Neural progenitor cell (in vitro differentiated cells): ENCODE measurements around the gene GABRA4. TPM values are rescaled to one million over a fixed set of nuclear protein-coding genes. Genes with fewer than 3 reads are reported as not detected.
A peak's percentile ranks its signal among the peaks of the same experiment; 100 is the strongest.

Source experiments
- DNase-seq: peaks from one replicate; pipeline ENCODE4 v3.0.0-alpha.2; 2016; ENCODE audit warnings: low spot score
- H2AFZ ChIP-seq: fragments of 200-600 bp; sonication (generic); replicated peaks from 2 replicates; pipeline ENCODE4 v1.6.1; 2016; ENCODE audit warnings: antibody characterized with exemption
- H3F3A ChIP-seq: fragments of 200-600 bp; sonication (generic); 2 replicates; pipeline ENCODE4 v1.6.1; 2016; ENCODE audit warnings: antibody characterized with exemption, low read depth
- H3K27ac ChIP-seq: fragments of 200-600 bp; sonication (generic); 2 replicates; pipeline ENCODE4 v1.5.1; 2016; ENCODE audit warnings: mild to moderate bottlenecking
- H3K27me3 ChIP-seq: fragments of 200-600 bp; sonication (generic); 2 replicates; pipeline ENCODE4 v1.6.1; 2016; ENCODE audit warnings: mild to moderate bottlenecking, moderate library complexity
- H3K36me3 ChIP-seq: fragments of 200-600 bp; sonication (generic); 2 replicates; pipeline ENCODE4 v1.5.1; 2016
- H3K4me1 ChIP-seq: fragments of 200-600 bp; sonication (generic); 2 replicates; pipeline ENCODE4 v1.6.1; 2016; ENCODE audit warnings: mixed run types
- H3K4me2 ChIP-seq: fragments of 200-600 bp; sonication (generic); 2 replicates; pipeline ENCODE4 v1.6.1; 2016
- H3K4me3 ChIP-seq: fragments of 200-600 bp; sonication (generic); 2 replicates; pipeline ENCODE4 v1.5.1; 2016
- H3K79me2 ChIP-seq: fragments of 200-600 bp; sonication (generic); 2 replicates; pipeline ENCODE4 v1.6.1; 2016; ENCODE audit warnings: low read depth
- H3K9ac ChIP-seq: fragments of 200-600 bp; sonication (generic); 2 replicates; pipeline ENCODE4 v1.6.1; 2016
- H3K9me3 ChIP-seq: fragments of 200-600 bp; sonication (generic); 2 replicates; pipeline ENCODE4 v1.5.1; 2016; ENCODE audit warnings: low read depth
- H4K20me1 ChIP-seq: fragments of 200-600 bp; sonication (generic); 2 replicates; pipeline ENCODE4 v1.6.1; 2016; ENCODE audit warnings: low read depth
- H3K27ac Mint-ChIP-seq: 3 replicates; pipeline ENCODE4 v1.8.0; 2021; ENCODE audit warnings: mixed read lengths
- H3K27me3 Mint-ChIP-seq: 2 replicates; pipeline ENCODE4 v1.8.0; 2022; ENCODE audit warnings: low read depth, mild to moderate bottlenecking, inconsistent platforms, moderate library complexity, mixed read lengths; ENCODE audit not compliant: insufficient read depth
- H3K36me3 Mint-ChIP-seq: 3 replicates; pipeline ENCODE4 v1.8.0; 2021; ENCODE audit warnings: mixed read lengths
- H3K4me1 Mint-ChIP-seq: 3 replicates; pipeline ENCODE4 v1.8.0; 2021; ENCODE audit warnings: mixed read lengths
- H3K4me3 Mint-ChIP-seq: 3 replicates; pipeline ENCODE4 v1.8.0; 2021; ENCODE audit warnings: mild to moderate bottlenecking, moderate library complexity, mixed read lengths
- H3K9me3 Mint-ChIP-seq: 3 replicates; pipeline ENCODE4 v1.8.0; 2020; ENCODE audit warnings: mixed read lengths
- EZH2 ChIP-seq: fragments of 200-600 bp; sonication (generic); IDR thresholded peaks from 2 replicates; pipeline ENCODE4 v1.6.1; 2017; ENCODE audit warnings: antibody characterized with exemption, mild to moderate bottlenecking, moderate library complexity
- EZH2phosphoT487 ChIP-seq: fragments of 200-600 bp; sonication (generic); IDR thresholded peaks from 2 replicates; pipeline ENCODE4 v1.6.1; 2017; ENCODE audit warnings: antibody characterized with exemption
- total RNA-seq: library from RNA; depleted of rRNA; stranded (reverse); fragments of >200 nt; gene quantifications from 2 replicates; pipeline ENCODE4 v1.2.3, GENCODE V29; 2015; ENCODE audit warnings: low replicate concordance
- TF ChIP-seq, protein P1 (sequence below): fragments of 200-600 bp; sonication (generic); IDR thresholded peaks from 2 replicates; pipeline ENCODE4 v1.5.1; 2017; ENCODE audit warnings: antibody characterized with exemption, mild to moderate bottlenecking

GABRA4 gene
- total RNA-seq, 1 donor from 2014 or later, result not detected

GRCh38 chr4:46937493-46937892 is 55.9 kb downstream of the GABRA4 start:
- no peaks in the 10 kb centered on the region for H3K36me3 ChIP-seq
- H3K27ac Mint-ChIP-seq, result no peak overlapping the region
- H4K20me1 ChIP-seq, result no peaks in the 10 kb centered on the region
- no peak overlapping the region for H3K4me2 ChIP-seq
- no peak overlapping the region for H2AFZ ChIP-seq
- no peaks in the 10 kb centered on the region for H3K4me1 ChIP-seq
- H3K27me3 Mint-ChIP-seq, result no peaks in the 10 kb centered on the region
- no peak overlapping the region for H3K27ac ChIP-seq
- no peaks in the 10 kb centered on the region for H3K27me3 ChIP-seq
- H3K79me2 ChIP-seq, result no peaks in the 10 kb centered on the region
- H3F3A ChIP-seq, result no peaks in the 10 kb centered on the region
- H3K9ac ChIP-seq, result no peak overlapping the region
- H3K4me3 Mint-ChIP-seq, result no peak overlapping the region
- TF ChIP-seq EZH2 (no peak), EZH2phosphoT487 (no peak)
- TF ChIP-seq, protein P1, sequence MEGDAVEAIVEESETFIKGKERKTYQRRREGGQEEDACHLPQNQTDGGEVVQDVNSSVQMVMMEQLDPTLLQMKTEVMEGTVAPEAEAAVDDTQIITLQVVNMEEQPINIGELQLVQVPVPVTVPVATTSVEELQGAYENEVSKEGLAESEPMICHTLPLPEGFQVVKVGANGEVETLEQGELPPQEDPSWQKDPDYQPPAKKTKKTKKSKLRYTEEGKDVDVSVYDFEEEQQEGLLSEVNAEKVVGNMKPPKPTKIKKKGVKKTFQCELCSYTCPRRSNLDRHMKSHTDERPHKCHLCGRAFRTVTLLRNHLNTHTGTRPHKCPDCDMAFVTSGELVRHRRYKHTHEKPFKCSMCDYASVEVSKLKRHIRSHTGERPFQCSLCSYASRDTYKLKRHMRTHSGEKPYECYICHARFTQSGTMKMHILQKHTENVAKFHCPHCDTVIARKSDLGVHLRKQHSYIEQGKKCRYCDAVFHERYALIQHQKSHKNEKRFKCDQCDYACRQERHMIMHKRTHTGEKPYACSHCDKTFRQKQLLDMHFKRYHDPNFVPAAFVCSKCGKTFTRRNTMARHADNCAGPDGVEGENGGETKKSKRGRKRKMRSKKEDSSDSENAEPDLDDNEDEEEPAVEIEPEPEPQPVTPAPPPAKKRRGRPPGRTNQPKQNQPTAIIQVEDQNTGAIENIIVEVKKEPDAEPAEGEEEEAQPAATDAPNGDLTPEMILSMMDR, result peak; percentile 47
- no peaks in the 10 kb centered on the region for H3K36me3 Mint-ChIP-seq
- no peak for DNase-seq
- no peak overlapping the region for H3K4me3 ChIP-seq
- no peaks in the 10 kb centered on the region for H3K9me3 ChIP-seq
- no peaks in the 10 kb centered on the region for H3K4me1 Mint-ChIP-seq
- no peaks in the 10 kb centered on the region for H3K9me3 Mint-ChIP-seq

DNA sequence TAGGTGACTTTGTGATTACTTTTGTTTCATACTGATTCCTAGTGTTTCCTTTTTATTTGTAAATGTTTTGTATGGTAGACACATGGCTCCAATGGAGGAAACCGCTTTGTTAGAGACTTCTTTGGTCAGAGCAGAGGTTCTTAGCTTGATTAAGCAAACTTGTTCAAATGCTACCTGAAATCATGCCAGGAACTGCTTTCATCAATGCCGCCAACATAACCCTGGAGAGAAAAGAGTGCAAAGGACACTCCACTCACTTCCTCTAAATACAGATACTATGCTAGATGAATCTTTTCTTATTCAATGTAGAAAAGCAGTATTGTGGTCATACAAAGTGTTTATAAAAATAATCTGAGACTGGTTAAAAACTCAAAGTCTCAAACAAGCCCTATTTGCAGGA is 58.7 kb downstream of the GABRA4 start:
- Mint-ChIP-seq H3K27me3 (no peaks in the 10 kb centered on the region), H3K9me3 (no peaks in the 10 kb centered on the region), H3K4me3 (no peak overlapping the region), H3K4me1 (no peaks in the 10 kb centered on the region), H3K36me3 (no peaks in the 10 kb centered on the region), H3K27ac (no peak overlapping the region)
- Histone ChIP-seq H3K27me3 (peaks cover 5% of the 10 kb centered on the region), H3K27ac (no peak overlapping the region), H3K36me3 (no peaks in the 10 kb centered on the region), H3F3A (no peaks in the 10 kb centered on the region), H3K4me2 (no peak overlapping the region), H3K9ac (no peak overlapping the region), H3K79me2 (no peaks in the 10 kb centered on the region), H3K4me3 (no peak overlapping the region), H3K9me3 (no peaks in the 10 kb centered on the region), H3K4me1 (no peaks in the 10 kb centered on the region), H4K20me1 (no peaks in the 10 kb centered on the region), H2AFZ (no peak overlapping the region)
- no peak for DNase-seq
- no peak for TF ChIP-seq EZH2
- TF ChIP-seq, protein P1, result no peak
- TF ChIP-seq EZH2phosphoT487, result no peak

DNA sequence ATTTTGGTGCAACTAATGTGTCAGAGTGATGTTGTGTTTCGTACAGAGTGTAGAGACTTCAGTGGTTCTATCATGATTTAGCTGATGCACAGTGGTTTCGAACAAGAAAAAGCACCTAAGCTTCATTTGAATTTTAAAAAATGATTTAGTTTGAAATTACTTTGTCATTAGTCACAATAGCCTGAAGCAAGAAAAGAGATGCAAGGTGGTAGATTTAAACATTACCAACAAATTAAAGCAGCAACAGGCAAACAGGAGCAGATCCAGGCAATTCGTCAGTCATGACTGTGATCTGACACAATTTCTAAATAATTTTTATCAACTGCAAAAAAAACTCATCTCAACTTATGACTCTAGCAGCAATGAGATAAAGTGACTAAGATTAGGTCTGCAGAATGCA is 59.7 kb downstream of the GABRA4 start:
- no peak for DNase-seq
- TF ChIP-seq EZH2, result no peak
- TF ChIP-seq, protein P1, result no peak
- no peak overlapping the region for H3K4me3 Mint-ChIP-seq
- H3K79me2 ChIP-seq, result no peaks in the 10 kb centered on the region
- H3K9me3 Mint-ChIP-seq, result no peaks in the 10 kb centered on the region
- H3K27me3 ChIP-seq, result peaks cover 12% of the 10 kb centered on the region
- no peaks in the 10 kb centered on the region for H3K4me1 Mint-ChIP-seq
- no peaks in the 10 kb centered on the region for H3K4me1 ChIP-seq
- H3K4me3 ChIP-seq, result no peak overlapping the region
- H3K27me3 Mint-ChIP-seq, result no peaks in the 10 kb centered on the region
- no peak overlapping the region for H3K9ac ChIP-seq
- no peak overlapping the region for H3K4me2 ChIP-seq
- H3K36me3 Mint-ChIP-seq, result no peaks in the 10 kb centered on the region
- no peaks in the 10 kb centered on the region for H3F3A ChIP-seq
- H2AFZ ChIP-seq, result no peak overlapping the region
- H3K27ac Mint-ChIP-seq, result no peak overlapping the region
- H3K9me3 ChIP-seq, result no peaks in the 10 kb centered on the region
- H3K36me3 ChIP-seq, result no peaks in the 10 kb centered on the region
- no peaks in the 10 kb centered on the region for H4K20me1 ChIP-seq
- no peak overlapping the region for H3K27ac ChIP-seq

DNA sequence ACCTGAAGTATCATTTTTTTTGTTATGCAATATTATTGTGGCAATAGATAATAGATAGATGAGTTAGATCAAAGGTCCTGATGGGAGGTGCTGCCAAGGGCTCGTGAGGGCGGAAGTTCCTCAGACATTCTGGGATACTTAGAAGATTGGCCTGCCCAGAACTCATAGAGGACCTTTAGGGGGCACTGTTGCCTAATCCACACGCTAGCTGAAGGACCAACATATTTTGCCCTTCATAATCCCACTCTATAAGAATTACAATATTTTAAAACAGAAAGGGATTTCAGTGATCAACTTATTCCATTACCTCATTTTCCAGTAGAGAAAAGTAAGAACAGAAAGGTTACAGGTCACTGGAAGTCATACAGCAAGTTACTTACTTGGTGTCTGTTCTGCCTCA is 61.4 kb downstream of the GABRA4 start:
- Histone ChIP-seq H3K79me2 (no peaks in the 10 kb centered on the region), H3F3A (no peaks in the 10 kb centered on the region), H2AFZ (no peak overlapping the region), H3K4me2 (no peak overlapping the region), H3K9ac (no peak overlapping the region), H3K36me3 (no peaks in the 10 kb centered on the region), H3K9me3 (no peaks in the 10 kb centered on the region), H3K27me3 (peaks cover 28% of the 10 kb centered on the region), H3K4me1 (no peaks in the 10 kb centered on the region), H3K27ac (no peak overlapping the region), H3K4me3 (no peak overlapping the region), H4K20me1 (no peaks in the 10 kb centered on the region)
- H3K27ac Mint-ChIP-seq, result no peak overlapping the region
- peak; percentile 58 for DNase-seq
- H3K4me1 Mint-ChIP-seq, result no peaks in the 10 kb centered on the region
- no peaks in the 10 kb centered on the region for H3K9me3 Mint-ChIP-seq
- no peak overlapping the region for H3K4me3 Mint-ChIP-seq
- H3K27me3 Mint-ChIP-seq, result no peaks in the 10 kb centered on the region
- no peaks in the 10 kb centered on the region for H3K36me3 Mint-ChIP-seq
- TF ChIP-seq EZH2phosphoT487 (no peak), EZH2 (no peak)
- TF ChIP-seq, protein P1, result peak; percentile 71
